B cell (primary cell): Measurements from ENCODE around the gene SAMD9. TPM values are rescaled to one million over a fixed set of nuclear protein-coding genes. Genes with fewer than 3 reads are reported as not detected.

Experiments used
- ATAC-seq: fragments of 200-7000 bp; cut with Tn5 transposase; one replicate; pipeline ENCODE4 v1.10.0; 2021; ENCODE audit warnings: low read depth, mild to moderate bottlenecking, moderate number of reproducible peaks, moderate library complexity
- CTCF ChIA-PET: fragments of 350-600 bp; sonication (Branson Sonifier 250); formaldehyde crosslinking; loops from one replicate; lab custom pipeline; 2021; ENCODE audit warnings: antibody characterized with exemption, inconsistent platforms; lab: Charles Lee
- POLR2A ChIA-PET: fragments of 350-600 bp; sonication (Branson Sonifier 250); formaldehyde crosslinking; loops from one replicate; lab custom pipeline; 2021; ENCODE audit warnings: antibody characterized with exemption; lab: Charles Lee
- DNase-seq: peaks from one replicate; pipeline ENCODE4 v3.0.0; 2013
- H2AFZ ChIP-seq: 2 replicates; pipeline ENCODE4 v1.6.1; 2012; ENCODE audit warnings: mild to moderate bottlenecking, low read depth, low read length; ENCODE audit not compliant: insufficient read depth, poor library complexity, severe bottlenecking
- H3K27ac ChIP-seq, 2 donors: 1 replicate in 1 of 2; 2 replicates in 1 of 2; pipeline ENCODE4 v1.5.1; 2012 to 2013; ENCODE audit warnings: low read length in 2 of 2, mild to moderate bottlenecking in 2 of 2, moderate library complexity in 1 of 2
- H3K27me3 ChIP-seq, 4 experiments: fragments of 200-600 bp in 1 of 4; sonication (generic) in 1 of 4; replicated peaks in 1 of 4; 1 replicate in 2 of 4; 2 replicates in 2 of 4; pipeline versions ENCODE4 v1.6.1 to v1.7.0; 2013 to 2016; ENCODE audit warnings: low read length in 3 of 4, mild to moderate bottlenecking in 2 of 4, mixed read lengths in 1 of 4, moderate library complexity in 1 of 4; ENCODE audit not compliant: insufficient read depth in 4 of 4, control insufficient read depth in 3 of 4; ENCODE audit errors: control extremely low read depth in 1 of 4
- H3K36me3 ChIP-seq, 2 experiments: replicated peaks in 1 of 2; 1 replicate in 1 of 2; 2 replicates in 1 of 2; pipeline versions ENCODE4 v1.6.1 to v1.7.1; 2013; ENCODE audit warnings: low read length in 1 of 2; ENCODE audit not compliant: insufficient read depth in 2 of 2, control insufficient read depth in 1 of 2; ENCODE audit errors: control extremely low read depth in 1 of 2, extremely low read depth in 1 of 2
- H3K4me1 ChIP-seq, 2 donors: fragments of 200-600 bp in 1 of 2; sonication (generic) in 1 of 2; 1 replicate in 1 of 2; 2 replicates in 1 of 2; pipeline versions ENCODE4 v1.5.1 to v1.6.1; 2013 to 2017; ENCODE audit warnings: low read length in 2 of 2; ENCODE audit not compliant: control insufficient read depth in 2 of 2, insufficient read depth in 2 of 2
- H3K4me2 ChIP-seq: replicated peaks from 2 replicates; pipeline ENCODE3; 2012; ENCODE audit warnings: mild to moderate bottlenecking, low read depth, low read length; ENCODE audit not compliant: poor library complexity, severe bottlenecking
- H3K4me3 ChIP-seq, 5 experiments: fragments of 200-600 bp in 1 of 5; sonication (generic) in 1 of 5; 1 replicate in 3 of 5; 2 replicates in 2 of 5; pipeline versions ENCODE4 v1.5.1 to v1.7.0; 2011 to 2016; ENCODE audit warnings: low read length in 4 of 5, mild to moderate bottlenecking in 4 of 5, low read depth in 2 of 5, control low read depth in 1 of 5, moderate library complexity in 1 of 5; ENCODE audit not compliant: insufficient read depth in 1 of 5; ENCODE audit errors: control extremely low read depth in 1 of 5, extremely low read depth in 1 of 5
- H3K79me2 ChIP-seq: fragments of 200-600 bp; sonication (generic); one replicate; pipeline ENCODE4 v1.6.0; 2016; ENCODE audit warnings: low read length; ENCODE audit not compliant: control insufficient read depth, insufficient read depth
- H3K9ac ChIP-seq: fragments of 200-600 bp; sonication (generic); 2 replicates; pipeline ENCODE4 v1.6.1; 2017; ENCODE audit warnings: mild to moderate bottlenecking, low read length, moderate library complexity
- H3K9me3 ChIP-seq, 3 donors: one replicate each; pipeline versions ENCODE4 v1.6.1 to v1.7.1; 2013; ENCODE audit warnings: low read length in 2 of 3; ENCODE audit not compliant: control insufficient read depth in 2 of 3, insufficient read depth in 1 of 3; ENCODE audit errors: control extremely low read depth in 1 of 3
- H4K20me1 ChIP-seq: 2 replicates; pipeline ENCODE4 v1.6.0; 2012; ENCODE audit warnings: mild to moderate bottlenecking, low read length; ENCODE audit not compliant: insufficient read depth, control insufficient read depth, poor library complexity, severe bottlenecking
- H3K27ac Mint-ChIP-seq: one replicate; pipeline ENCODE4 v1.8.0; 2021; ENCODE audit warnings: mixed read lengths
- H3K27me3 Mint-ChIP-seq: one replicate; pipeline ENCODE4 v1.8.0; 2021; ENCODE audit warnings: mixed read lengths
- H3K4me1 Mint-ChIP-seq: one replicate; pipeline ENCODE4 v1.8.0; 2021; ENCODE audit warnings: mixed read lengths
- H3K4me3 Mint-ChIP-seq: one replicate; pipeline ENCODE4 v1.8.0; 2021; ENCODE audit warnings: mixed read lengths
- H3K9me3 Mint-ChIP-seq: one replicate; pipeline ENCODE4 v1.8.0; 2022; ENCODE audit warnings: mixed read lengths; ENCODE audit not compliant: insufficient read depth
- EZH2 ChIP-seq: IDR thresholded peaks from 2 replicates; pipeline ENCODE4 v1.6.1; 2012; ENCODE audit warnings: borderline replicate concordance, low read depth, mild to moderate bottlenecking, moderate library complexity, low read length; ENCODE audit not compliant: insufficient read depth, poor library complexity, severe bottlenecking
- WGBS: methylation state at CpG from one replicate; pipeline ENCODE4 v1.1.5; 2013; ENCODE audit warnings: missing lambda C conversion rate; ENCODE audit not compliant: insufficient coverage; 5-methylcytosine and 5-hydroxymethylcytosine counted together
- intact Hi-C: fragments of 100-400 bp; cut with micrococcal nuclease; formaldehyde crosslinking; loops from one replicate; pipeline ENCODE4 v1.10.0; 2022
- polyA plus RNA-seq: library from polyadenylated mRNA; depleted of rRNA; stranded (reverse); fragments of >200 nt; gene quantifications from 2 replicates; pipeline ENCODE4 v1.2.3, GENCODE V29; 2012
- total RNA-seq, 2 donors: library from RNA; stranded (reverse); fragments of 120-200 nt in 1 of 2; gene quantifications; 1 replicate in 1 of 2; 2 replicates in 1 of 2; pipeline versions ENCODE4 v1.2.3 to v1.2.4, GENCODE V29; 2013 to 2022
- TF ChIP-seq, protein P1 (sequence below): fragments of 200-600 bp; IDR thresholded peaks from one replicate; pipeline ENCODE4 v1.8.0; 2022; ENCODE audit warnings: antibody characterized with exemption, mild to moderate bottlenecking

The SAMD9 gene
- total and polyA plus RNA-seq, 2 donors (not counting 1 experiment from before 2014, with no cell fraction given): 6.2 to 42.1 TPM

DNA sequence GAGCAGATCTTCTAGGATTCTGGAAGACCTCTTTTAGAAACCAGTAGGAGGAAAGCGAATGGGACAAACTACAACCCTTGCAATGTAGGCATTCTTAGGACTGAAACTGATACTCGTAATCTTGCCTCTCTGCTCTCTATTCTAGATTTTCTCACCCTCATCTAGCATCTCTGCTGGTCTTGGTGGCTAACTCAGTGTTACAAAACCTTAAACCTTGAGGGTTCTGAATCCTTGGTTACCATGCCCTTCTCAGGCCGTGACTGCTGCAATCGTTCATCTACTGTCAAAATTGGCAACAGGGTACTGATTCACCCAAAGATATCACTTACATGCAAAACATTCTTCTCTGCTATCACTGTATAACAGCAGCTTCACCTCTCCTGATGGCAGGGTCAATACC, 55.2 kb downstream of the SAMD9 start:
- Histone ChIP-seq H3K36me3 (no peaks in the 10 kb centered on the region), H3K27ac (no peak overlapping the region), H3K4me2 (no peak overlapping the region), H3K9ac (no peak overlapping the region), H3K4me1 (no peaks in the 10 kb centered on the region), H4K20me1 (no peaks in the 10 kb centered on the region), H3K27me3 (peaks cover 0 to 4% (median 0%) of the 10 kb centered on the region in 4 experiments), H3K9me3 (no peaks in the 10 kb centered on the region), H2AFZ (no peak overlapping the region), H3K4me3 (no peak overlapping the region), H3K79me2 (no peaks in the 10 kb centered on the region)
- H3K27me3 Mint-ChIP-seq: peaks cover 9% of the 10 kb centered on the region
- intact Hi-C loops: no loop called here
- 86% methylated on average over 4 of the region's 4 CpGs for WGBS
- H3K9me3 Mint-ChIP-seq: no peaks in the 10 kb centered on the region
- ATAC-seq: no peak
- ChIA-PET POLR2A (no interaction called here), CTCF (interaction anchor here (1.2 kb wide), 1 partner anchor 166 kb away, joined by 3 read pairs; no protein-coding TSS in a partner anchor)
- no peak overlapping the region for H3K4me3 Mint-ChIP-seq
- DNase-seq: no peak
- no peak for TF ChIP-seq EZH2
- TF ChIP-seq, protein P1, sequence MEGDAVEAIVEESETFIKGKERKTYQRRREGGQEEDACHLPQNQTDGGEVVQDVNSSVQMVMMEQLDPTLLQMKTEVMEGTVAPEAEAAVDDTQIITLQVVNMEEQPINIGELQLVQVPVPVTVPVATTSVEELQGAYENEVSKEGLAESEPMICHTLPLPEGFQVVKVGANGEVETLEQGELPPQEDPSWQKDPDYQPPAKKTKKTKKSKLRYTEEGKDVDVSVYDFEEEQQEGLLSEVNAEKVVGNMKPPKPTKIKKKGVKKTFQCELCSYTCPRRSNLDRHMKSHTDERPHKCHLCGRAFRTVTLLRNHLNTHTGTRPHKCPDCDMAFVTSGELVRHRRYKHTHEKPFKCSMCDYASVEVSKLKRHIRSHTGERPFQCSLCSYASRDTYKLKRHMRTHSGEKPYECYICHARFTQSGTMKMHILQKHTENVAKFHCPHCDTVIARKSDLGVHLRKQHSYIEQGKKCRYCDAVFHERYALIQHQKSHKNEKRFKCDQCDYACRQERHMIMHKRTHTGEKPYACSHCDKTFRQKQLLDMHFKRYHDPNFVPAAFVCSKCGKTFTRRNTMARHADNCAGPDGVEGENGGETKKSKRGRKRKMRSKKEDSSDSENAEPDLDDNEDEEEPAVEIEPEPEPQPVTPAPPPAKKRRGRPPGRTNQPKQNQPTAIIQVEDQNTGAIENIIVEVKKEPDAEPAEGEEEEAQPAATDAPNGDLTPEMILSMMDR: no peak
- no peaks in the 10 kb centered on the region for H3K4me1 Mint-ChIP-seq
- no peak overlapping the region for H3K27ac Mint-ChIP-seq

DNA sequence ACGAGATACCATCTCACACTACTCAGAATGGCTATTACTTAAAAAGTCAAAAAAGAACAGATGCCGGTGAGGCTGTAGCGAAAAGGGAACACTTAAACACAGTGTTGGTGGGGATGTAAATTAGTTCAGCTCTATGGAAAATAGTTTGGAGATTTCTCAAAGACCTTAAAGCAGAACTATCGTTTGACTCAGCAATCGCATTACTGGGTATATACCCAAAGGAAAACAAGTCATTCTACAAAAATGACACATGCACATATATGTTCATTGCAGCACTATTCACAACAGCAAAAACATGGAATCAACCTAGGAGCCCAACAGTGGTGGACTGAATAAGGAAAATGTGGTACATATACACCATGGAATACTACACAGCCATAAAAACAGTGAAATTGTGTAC, 56.9 kb downstream of the SAMD9 start:
- H3K27me3 ChIP-seq: peaks cover 0 to 4% (median 0%) of the 10 kb centered on the region in 4 experiments
- H3K9ac ChIP-seq: no peak overlapping the region
- intact Hi-C loops: no loop called here
- ChIA-PET CTCF (no interaction called here), POLR2A (no interaction called here)
- Mint-ChIP-seq H3K4me1 (no peaks in the 10 kb centered on the region), H3K27me3 (peaks cover 9% of the 10 kb centered on the region), H3K4me3 (no peak overlapping the region), H3K27ac (no peak overlapping the region), H3K9me3 (no peaks in the 10 kb centered on the region)
- no peak overlapping the region for H3K4me2 ChIP-seq
- H3K79me2 ChIP-seq: no peaks in the 10 kb centered on the region
- no peak overlapping the region for H3K4me3 ChIP-seq
- ATAC-seq: no peak
- no peaks in the 10 kb centered on the region for H3K4me1 ChIP-seq
- DNase-seq: no peak
- H4K20me1 ChIP-seq: no peaks in the 10 kb centered on the region
- WGBS: no CpG with 5 or more reads among the region's 5 CpGs
- TF ChIP-seq, protein P1: no peak
- no peak for TF ChIP-seq EZH2
- H2AFZ ChIP-seq: no peak overlapping the region
- no peaks in the 10 kb centered on the region for H3K9me3 ChIP-seq
- H3K27ac ChIP-seq: no peak overlapping the region
- no peaks in the 10 kb centered on the region for H3K36me3 ChIP-seq
